Endothelial cell of hepatic sinusoid (primary cell): ENCODE data around the gene BICRAL.
"Not testable (repeated sequence)": the region's sequence is repeated elsewhere in the genome, so short reads cannot be mapped to it uniquely, and the experiment has no call there.

ENCODE experiments used
- in situ Hi-C: cut with HindIII; loops from 2 replicates; pipeline ENCODE4 v1.10.0; 2017; ENCODE audit warnings: low sequenced_read_pairs

BICRAL gene

DNA sequence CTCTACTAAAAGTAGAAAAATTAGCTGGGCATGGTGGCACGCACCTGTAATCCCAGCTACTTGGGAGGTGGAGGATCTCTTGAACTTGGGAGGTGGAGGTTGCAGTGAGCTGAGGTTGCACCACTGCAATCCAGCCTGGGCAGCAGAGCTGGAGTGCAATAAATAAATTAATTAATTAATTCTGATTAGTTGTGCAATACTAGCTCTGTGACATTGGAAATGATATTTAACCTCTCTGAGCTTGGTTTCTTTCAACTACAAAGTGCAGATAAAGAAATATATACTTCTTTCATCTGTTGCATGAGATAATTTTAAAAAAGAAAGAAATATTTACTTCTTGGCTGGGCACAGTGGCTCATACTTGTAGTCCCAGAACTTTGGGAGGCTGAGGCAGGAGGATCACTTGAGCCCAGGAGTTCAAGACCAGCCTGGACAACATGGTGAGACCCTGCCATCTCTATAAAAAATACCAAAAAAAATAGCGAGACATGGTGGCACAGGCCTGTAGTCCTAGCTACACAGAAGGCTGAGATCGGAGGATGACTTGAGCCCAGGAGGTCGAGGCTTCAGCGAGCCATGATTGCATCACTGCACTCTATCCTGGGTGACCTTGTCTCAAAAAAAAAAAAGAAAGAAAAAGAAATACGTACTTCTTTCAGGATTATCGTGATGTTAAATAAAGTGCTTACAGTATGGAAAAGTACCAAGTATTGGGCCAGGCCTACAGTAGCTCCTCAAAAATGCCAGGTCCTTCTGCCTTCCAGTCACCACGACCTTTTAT lies 20.4 kb upstream of the BICRAL start:
- in situ Hi-C loops: no loop called here

DNA sequence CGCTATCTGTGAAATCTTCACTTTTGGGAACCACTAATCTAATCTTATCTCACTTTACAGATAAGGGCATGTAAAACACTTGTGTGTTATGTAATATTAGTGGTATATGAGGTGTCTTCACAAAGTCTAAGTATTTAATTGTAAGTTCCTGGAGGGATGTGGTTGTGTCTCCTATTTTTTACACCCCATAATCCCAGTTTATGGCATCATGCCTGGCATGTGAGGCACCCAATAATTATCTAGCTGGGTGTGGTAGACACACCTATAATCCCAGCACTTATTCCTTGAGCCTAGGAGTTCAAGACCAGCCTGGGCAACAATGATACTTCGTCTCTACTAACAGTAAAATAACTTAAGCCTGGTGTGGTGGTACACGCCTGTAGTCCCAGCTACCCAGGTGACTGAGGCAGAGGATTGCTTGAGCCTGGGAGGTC lies 19.4 kb upstream of the BICRAL start:
- in situ Hi-C loops: no loop called here

DNA sequence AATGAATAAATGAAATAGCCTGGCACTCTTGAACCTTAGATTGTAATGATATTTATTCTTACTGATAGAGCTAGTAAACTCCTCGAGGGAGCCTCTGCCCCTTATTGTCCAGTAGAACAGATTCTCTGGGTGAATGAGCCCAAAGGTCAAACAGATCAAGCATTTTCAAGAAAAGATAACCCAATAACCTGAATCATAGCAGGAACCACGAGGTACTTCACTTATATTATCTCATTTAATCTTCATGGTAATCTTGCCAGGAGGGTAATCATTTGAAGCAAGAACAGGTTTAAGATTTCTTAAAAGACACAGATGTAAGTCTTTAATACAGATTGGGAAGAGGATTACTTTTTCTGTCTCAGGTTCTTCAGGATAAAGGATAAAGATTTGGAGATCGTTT lies 18.9 kb upstream of the BICRAL start:
- in situ Hi-C loops: no loop called here

DNA sequence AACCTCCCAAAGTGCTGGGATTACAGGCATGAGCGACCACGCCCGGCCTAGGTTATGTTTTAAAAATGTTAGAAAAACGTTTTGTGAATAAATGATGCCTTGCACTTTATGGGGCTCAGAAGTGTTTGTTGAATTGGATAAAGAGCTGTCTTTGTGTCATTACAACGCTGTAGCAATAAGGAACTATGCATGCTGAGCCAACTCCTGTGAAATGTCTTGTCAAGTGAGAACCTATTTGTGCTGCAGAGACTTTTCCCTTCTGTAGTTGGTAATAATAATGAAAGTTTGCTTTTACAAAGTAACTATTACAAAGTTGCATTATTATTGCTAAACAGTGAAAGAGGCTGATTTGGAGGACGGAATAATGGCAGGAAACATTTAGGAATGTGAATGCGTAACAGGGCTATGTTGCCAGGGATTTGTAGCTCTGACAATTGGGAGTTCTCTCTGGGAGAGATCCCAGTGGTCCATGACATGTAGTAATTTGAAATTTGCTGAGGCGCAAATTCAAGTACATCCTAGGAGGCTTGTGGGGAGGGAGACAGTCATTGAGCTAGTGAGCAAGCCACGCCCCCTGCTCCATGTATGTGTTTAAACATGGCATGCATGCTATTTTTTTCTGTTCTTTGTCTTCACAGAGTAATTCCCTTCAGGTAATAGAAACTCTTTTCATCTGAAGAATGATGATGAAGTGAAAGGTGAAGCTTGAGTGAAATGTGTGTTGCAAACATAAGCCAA lies 16.8 kb upstream of the BICRAL start:
- in situ Hi-C loops: loop anchor here (5.0 kb wide), 1 partner anchor 67 kb away; no protein-coding TSS in a partner anchor

DNA sequence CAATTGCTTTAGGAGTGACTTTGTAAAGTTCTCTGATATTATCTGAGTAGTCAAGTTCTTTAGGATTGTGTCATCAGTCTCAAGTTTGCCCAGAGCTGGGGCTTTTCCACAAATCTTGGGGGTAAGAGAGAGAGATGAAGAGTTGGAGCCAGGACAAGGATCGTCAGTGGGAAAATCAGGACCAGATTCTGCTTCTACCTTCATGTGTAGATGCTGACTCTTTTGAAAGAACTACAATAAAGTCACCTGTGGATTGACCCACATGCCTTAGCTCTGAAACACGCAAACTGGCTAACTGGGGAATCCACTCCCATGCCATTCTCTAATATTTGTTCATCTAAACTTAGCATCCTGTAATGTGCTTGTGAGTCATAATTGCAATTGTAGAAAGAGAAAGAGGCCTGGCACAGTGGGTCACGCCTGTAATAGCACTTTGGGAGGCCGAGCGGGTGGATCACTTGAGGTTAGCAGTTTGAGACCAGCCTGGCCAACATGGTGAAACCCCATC lies 15.6 kb upstream of the BICRAL start:
- in situ Hi-C loops: loop anchor here (5.0 kb wide), 1 partner anchor 66 kb away; no protein-coding TSS in a partner anchor

DNA sequence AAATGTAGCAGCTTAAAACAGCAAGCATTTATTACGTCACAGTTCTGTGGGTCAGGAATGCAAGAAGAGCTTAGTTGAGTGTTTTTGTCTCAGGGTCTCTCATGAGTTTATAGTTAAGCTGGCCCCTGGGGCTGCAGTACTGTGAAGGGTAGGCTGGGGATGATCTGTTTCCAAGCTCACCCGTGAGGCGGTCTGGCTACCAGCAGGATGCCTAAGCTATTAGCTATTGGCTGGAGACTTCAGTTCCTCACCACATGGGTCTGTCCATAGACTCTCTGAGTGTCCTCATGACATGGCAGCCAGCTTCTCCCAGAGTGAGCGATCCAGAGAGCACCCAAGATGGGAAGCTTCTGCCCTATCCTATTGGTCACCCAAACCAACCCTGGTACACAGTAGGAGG lies 12.8 kb upstream of the BICRAL start:
- in situ Hi-C loops: loop anchor here (5.0 kb wide), 1 partner anchor 63 kb away; no protein-coding TSS in a partner anchor

DNA sequence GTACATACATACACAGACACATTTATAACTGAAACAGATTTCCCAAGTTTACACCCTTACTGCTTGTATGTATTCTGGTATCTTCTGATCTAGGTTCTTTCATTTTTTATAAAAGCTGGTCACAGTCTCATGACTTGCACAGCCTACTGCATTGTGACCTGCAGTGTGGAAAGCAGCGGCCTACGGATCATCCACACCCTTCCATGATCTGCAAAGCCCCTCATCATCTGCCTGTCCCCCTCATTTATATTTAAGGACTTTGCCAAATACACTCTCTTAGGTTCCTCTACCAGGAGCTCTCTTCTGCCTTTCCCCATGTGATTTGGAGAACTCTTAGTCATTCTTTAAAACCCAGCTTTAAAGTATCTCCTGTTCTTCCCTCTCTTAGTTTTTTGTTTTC lies 12.0 kb upstream of the BICRAL start:
- in situ Hi-C loops: loop anchor here (5.0 kb wide), 1 partner anchor 62 kb away; no protein-coding TSS in a partner anchor

DNA sequence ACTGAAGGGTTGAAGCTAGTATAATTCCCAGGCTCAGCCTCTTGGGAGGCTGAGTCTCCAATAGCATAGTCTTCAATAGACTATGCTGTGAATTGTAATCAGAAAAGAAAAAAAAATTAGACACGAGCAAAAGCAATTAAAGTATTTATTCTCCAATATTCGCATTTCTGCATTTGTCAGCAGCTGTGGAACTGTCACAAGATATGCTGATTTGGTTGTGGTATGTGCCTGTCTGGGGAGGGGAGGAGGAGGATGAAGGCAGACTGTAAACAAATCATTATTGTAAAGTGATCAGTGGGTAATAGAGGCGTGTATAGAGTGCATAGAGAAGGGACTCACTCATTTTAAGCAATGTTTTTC lies 10.1 kb upstream of the BICRAL start:
- in situ Hi-C loops: no loop called here

DNA sequence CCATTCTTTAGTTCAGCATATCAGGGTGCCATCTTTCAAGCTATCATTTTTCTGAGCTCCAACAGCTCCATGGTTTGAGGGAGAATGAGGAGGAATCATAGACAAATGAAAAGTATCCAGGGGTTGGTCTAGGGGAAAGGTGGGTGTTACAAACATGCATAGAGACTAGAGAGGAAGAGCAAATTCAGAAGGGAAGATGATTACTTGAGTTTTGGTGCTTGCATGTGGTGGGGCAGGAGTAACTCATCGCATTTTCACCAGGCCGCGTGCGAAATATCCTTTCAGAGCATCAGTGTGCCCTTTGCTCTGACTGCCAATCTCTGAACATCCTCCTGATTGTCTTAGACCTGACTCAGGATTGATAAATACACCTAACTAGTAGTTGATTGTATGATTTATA lies 7.7 kb upstream of the BICRAL start:
- in situ Hi-C loops: no loop called here

DNA sequence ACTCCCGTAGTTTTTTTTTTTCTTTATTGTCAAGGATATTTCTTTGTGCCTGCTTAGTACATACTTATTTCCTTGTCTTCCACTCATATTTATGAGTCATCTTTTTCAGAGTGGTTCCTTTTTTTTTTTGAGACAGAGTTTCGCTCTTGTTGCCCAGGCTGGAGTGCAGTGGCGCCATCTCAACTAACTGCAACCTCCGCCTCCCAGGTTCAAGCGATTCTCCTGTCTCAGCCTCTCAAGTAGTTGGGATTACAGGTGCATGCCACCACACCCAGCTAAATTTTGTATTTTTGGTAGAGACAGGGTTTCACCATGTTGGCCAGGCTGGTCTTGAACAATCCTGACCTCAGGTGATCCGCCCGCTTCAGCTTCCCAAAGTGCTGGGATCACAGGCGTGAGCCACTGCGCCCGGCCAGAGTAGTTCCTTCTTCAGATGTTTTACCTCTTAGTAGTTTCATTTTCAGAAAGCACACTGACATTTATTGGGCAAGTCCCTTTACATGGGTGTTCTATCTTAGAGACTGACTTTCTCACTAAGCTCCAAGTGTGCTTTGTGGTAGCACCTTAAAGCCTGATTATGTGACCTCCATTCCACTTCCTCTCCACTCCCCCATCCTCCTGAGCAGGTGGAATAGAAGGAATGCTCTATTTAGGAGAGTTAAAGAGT lies 6.9 kb upstream of the BICRAL start:
- in situ Hi-C loops: not testable (repeated sequence)

DNA sequence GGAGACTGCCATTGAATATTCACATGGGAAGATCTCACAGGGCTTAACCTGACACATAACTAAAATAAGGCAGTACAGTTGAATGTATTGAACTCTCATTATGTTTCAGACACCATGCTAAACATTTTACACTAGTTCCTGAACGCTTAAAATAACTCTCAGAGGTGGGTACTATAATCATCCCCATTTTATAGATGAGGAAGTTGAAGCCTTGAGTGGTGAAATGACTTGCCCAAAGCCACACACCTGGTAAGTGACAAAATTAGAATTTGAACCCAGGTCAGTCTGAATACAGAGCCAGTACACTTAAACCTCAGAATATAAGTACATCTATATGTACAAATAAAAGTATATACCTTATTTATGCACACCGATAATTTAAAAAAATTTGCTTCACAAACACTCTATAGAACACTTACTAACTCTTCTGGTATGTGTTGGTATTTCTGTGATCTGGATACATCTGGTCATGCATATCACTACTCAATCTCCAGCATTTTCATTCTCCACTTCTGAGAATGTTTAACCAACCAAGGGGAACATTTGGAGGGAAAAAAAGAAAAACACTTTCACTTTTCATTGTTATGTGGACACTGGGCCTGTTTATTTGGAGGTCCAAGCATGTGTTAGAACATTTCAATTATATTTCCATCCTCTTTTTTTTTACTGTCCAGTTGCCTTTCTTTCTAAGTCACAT lies 4.6 kb upstream of the BICRAL start:
- in situ Hi-C loops: no loop called here

DNA sequence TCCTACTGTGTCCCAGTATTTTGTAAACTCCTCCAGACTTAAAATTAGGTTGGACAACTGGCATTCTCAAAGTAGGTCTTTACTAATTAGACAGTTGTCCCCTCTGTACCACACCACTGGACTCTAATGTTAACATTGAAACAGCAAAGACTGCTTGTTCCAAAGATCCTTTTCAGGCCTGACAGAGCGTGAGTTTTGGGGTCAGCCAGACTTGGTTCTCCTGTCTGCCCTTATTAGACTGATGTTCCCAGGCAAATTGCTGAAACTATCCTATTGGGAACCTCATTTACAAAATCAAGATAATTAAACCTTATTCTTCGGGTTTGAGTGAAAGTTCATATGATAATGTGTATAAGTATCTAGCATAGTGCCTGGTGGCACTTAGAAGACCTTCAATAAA lies 3.7 kb upstream of the BICRAL start:
- in situ Hi-C loops: no loop called here

DNA sequence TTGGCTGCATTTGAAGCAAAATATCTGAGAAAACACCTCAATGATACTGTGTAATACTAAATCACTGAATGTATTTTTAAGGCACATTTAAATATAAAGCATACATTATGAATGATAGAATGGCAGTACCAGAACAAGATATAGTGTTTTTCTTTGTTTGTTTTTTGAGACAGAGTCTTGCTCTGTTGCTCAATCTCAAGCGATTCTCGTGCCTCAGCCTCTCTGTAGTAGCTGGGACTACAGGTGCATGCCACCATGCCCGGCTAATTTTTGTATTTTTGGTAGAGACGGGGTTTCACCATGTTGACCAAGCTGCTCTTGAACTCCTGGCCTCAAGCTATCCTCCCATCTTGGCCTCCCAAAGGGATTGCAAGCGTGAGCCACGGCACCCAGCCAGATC lies 2.3 kb upstream of the BICRAL start:
- in situ Hi-C loops: no loop called here

DNA sequence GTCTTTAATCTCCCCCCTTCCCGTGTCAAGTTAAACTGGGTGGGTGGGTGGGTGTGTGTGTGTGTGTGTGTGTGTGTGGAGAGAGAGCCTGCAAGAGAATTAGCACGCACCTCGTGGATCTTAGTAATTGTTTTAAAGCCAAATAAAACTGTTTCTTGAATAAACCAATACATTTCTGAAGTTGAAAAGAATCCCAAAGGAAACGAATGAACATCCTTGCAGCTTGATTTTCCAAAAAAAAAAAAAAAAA lies 381 bp upstream of the BICRAL start:
- in situ Hi-C loops: loop anchor here (5.0 kb wide), 1 partner anchor 34 kb away; the partner anchor contains the start of gene TBCC

DNA sequence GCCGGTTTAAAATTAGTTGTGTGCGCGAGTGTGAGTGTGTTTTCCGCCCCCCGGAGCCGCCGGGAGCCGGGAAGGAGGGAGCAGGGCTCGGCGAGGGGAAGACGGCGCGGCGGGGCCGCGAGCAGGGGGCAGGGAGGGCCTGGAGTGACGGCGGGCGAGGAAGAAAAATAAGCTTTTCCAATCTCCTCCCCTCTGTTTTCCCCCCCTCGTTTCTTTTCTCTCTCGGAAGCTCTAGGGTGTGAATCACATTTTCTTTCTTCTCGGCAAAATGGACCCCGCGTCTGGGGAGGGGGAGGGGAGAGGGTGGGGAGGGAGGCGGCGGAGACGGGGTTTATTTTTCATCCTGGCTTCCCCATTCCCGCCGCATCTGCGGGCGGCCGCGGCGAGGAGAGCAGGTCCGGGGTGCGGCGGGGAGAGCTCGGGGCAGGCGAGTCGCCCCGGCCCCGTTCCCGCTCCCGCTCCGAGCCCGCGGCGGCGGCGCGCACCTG lies 881 bp downstream of the BICRAL start:
- in situ Hi-C loops: loop anchor here (5.0 kb wide), 1 partner anchor 35 kb away; the partner anchor contains the start of gene TBCC

DNA sequence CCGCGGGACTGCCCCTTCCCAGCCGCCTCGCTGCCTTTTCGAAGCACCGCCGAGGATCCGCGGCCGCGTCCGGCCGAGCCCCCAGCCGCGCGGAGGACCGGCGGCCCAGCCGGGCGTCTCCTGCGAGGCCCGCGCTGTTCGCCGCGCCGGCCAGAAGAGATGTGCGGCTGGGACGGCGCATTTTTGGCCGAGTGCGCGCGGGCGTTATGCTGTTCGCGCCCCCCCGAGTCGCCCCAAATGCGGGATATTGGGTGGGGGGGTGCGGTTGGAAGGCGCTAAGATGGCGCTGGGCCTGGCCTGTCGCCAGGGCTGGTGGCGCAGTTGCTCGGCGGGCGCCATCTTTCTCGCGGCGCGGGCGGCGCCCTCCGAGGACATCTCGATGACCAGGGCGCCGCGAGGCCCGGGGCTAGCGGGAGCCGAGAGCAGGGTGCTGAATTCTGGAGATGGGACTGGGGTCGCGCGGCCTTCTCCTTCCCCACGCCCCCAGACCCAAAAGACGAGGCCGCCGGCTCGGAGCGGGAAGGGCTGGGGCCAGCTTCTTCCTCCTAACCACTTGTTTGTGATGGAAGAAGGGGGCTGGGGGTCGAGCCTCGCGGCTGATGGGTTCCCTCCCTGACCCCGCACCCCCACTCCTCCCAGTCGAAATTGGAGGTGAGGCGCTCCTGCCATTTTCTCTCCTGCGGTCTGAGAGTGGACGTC lies 1.5 kb downstream of the BICRAL start:
- in situ Hi-C loops: loop anchor here (5.0 kb wide), 1 partner anchor 36 kb away; the partner anchor contains the start of gene TBCC

DNA sequence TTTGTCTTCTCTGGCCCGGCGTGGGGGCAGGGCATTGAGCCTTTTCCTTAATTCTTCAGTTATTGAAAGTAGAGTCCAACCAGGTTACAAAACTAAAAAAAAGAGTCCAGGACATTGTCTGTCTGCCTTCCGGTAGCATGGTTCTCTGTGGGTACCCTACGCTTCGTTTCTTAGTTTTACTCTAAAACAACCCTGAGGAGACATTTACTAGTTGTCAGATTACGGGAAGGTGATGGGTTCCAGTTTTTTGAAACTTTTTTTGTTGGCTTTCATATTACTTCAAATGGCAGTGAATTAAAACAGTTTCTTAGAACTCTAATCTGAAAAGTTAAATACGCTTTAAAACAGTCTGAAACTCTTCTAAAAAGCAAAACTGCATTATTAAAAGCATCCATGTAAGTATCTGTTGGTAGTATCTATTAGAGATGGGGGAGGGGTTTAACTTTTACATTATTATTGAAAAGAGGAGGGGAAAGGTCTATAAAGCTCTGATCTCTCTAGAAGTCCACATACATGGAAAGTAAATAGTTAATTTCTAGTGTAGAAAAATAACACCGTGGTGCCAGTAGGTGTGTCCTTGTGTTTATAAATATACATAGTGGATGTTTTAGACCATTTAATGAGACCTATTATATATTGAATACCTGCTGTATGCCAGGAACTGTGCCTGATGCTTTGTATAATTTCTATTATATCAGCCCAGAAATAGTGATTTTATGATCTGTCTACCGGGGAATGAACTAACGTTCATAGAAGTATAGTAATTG lies 2.2 kb downstream of the BICRAL start:
- in situ Hi-C loops: loop anchor here (5.0 kb wide), 1 partner anchor 37 kb away; the partner anchor contains the start of gene TBCC

DNA sequence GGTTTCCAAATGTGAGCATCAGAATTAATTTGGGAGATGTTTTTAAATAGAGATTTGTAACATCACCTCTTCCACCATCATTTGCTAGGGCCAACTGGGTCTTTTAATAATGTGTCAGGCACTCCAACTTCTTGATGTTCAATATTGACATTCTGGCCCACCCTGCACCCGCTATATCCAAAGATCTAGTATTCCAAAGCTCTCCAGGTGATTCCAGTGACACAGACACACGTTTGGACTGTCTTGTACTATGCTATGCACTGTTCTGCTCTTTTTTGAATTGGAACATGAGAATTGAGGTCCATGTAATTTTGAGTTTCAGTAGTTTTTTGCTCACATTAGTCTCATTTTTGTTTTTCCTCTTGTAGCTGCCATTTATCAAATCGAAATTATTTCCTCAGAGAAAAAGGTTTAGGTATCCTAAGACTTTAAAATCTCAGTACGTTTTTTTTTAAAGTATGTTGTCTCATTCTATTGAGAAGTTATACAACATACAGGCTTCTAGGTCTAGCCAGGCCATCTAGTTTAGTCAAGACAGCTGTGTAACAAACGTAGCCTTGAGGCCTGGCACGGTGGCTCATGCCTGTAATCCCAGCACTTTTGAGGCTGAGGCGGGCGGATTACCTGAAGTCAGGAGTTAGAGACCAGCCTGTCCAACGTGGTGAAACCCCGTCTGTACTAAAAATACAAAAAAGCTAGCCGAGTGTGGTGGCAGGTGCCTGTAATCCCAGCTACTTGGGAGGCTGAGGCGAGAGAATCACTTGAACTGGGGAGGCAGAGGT lies 3.1 kb downstream of the BICRAL start:
- in situ Hi-C loops: loop anchor here (5.0 kb wide), 1 partner anchor 38 kb away; the partner anchor contains the start of gene TBCC
